ENCODE data around the gene ITGA11. TPM values are rescaled to one million over a fixed set of nuclear protein-coding genes. Genes with fewer than 3 reads are reported as not detected.

The ITGA11 gene
- total RNA-seq, 1 experiment from 2014 or later, result 0.70 TPM

DNA sequence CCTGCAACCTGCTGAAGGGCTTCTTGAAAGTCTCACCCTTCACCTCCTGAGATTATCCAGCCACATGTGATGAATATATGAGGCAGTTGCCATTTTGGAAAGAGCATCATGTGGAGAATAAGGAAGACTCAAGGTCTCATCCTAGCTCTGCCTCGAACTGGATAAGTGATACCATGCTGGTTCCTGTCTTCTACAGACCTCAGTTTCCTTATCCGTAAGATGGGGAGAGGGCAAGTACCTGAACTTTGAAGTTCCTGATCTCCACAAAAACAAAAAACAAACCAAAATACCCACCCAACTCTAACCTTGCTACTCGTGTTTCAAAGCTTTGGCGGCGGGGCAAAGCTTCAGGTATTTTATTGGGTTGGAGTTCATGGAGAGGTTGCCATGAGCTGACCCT lies 31.5 kb upstream of the ITGA11 start:
- Histone ChIP-seq H3K4me3 (no peak overlapping the region), H3K4me1 (replicated peaks; ENCODE audit: insufficient read depth) (no peaks in the 10 kb centered on the region), H3K9me2 (ENCODE audit: insufficient read depth) (no peaks in the 10 kb centered on the region), H2AFZ (no peak overlapping the region), H3F3A (ENCODE audit: insufficient read depth, low read depth) (no peaks in the 10 kb centered on the region), H3K4me2 (no peak overlapping the region), H3K9me3 (ENCODE audit: insufficient read depth, low read depth) (no peaks in the 10 kb centered on the region), H3K27me3 (ENCODE audit: insufficient read depth, low read depth) (peaks cover 13% of the 10 kb centered on the region; the same call in 1 of the 2 replicates), H3K79me2 (ENCODE audit: low read depth) (no peaks in the 10 kb centered on the region), H3K27ac (no peak overlapping the region), H3K36me3 (ENCODE audit: low read depth) (no peaks in the 10 kb centered on the region), H4K20me1 (ENCODE audit: insufficient read depth) (no peaks in the 10 kb centered on the region)
- ChIA-PET POLR2A (ENCODE audit: unreplicated experiment) (no interaction called here), CTCF (no interaction called here)
- no peak for DNase-seq
- no TSS peak for BruUV-seq (replicated peaks)
- intact Hi-C loops (cut with micrococcal nuclease; ENCODE audit: unreplicated experiment), result no loop called here
- TF ChIP-seq EZH2 (IDR thresholded peaks at IDR 0.05; ENCODE audit: low read depth) (no peak), CTCF (conservative IDR thresholded peaks at IDR 0.05) (no peak)

GRCh38 chr15:68460166-68460565 lies 28.2 kb upstream of the ITGA11 start:
- intact Hi-C loops (cut with micrococcal nuclease; ENCODE audit: unreplicated experiment), result no loop called here
- H3K79me2 ChIP-seq (ENCODE audit: low read depth), result no peaks in the 10 kb centered on the region
- H3K27me3 ChIP-seq (ENCODE audit: insufficient read depth, low read depth), result no peaks in the 10 kb centered on the region
- no peak overlapping the region for H2AFZ ChIP-seq
- H3K4me2 ChIP-seq, result no peak overlapping the region
- H3K27ac ChIP-seq, result no peak overlapping the region
- H3K36me3 ChIP-seq (ENCODE audit: low read depth), result no peaks in the 10 kb centered on the region
- H3K4me1 ChIP-seq (replicated peaks; ENCODE audit: insufficient read depth), result no peaks in the 10 kb centered on the region
- no peaks in the 10 kb centered on the region for H3F3A ChIP-seq (ENCODE audit: insufficient read depth, low read depth)
- no peak for DNase-seq
- TF ChIP-seq CTCF (conservative IDR thresholded peaks at IDR 0.05), result no peak
- TF ChIP-seq EZH2 (IDR thresholded peaks at IDR 0.05; ENCODE audit: low read depth), result no peak
- POLR2A ChIA-PET (ENCODE audit: unreplicated experiment), result no interaction called here
- no peaks in the 10 kb centered on the region for H3K9me2 ChIP-seq (ENCODE audit: insufficient read depth)
- no peak overlapping the region for H3K4me3 ChIP-seq
- H3K9me3 ChIP-seq (ENCODE audit: insufficient read depth, low read depth), result no peaks in the 10 kb centered on the region
- CTCF ChIA-PET, result no interaction called here
- H4K20me1 ChIP-seq (ENCODE audit: insufficient read depth), result no peaks in the 10 kb centered on the region
- BruUV-seq (replicated peaks), result no TSS peak

DNA sequence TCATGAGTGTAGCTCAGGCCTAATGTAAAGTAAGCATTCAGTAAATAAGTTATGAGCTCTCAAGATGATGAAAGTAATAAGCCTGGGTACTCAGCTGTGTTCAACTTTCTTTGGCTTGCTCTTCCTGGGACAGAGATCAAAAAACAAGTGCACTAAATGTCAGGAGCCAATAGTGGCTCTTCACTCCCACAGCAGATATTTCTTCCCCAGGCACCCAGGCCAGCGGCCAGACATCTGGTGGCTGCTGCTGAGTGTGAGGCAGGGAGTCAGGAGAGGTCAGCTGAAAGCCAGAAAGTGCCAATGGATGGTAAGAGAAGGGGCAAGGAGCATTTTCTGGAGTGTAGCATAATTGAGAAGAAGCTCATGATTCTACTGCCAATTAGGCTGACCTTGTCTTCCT lies 18.2 kb upstream of the ITGA11 start:
- ChIA-PET CTCF (interaction anchor here (0.5 kb wide), 1 partner anchor 95 kb away, joined by 3 read pairs; no protein-coding TSS in a partner anchor), POLR2A (ENCODE audit: unreplicated experiment) (no interaction called here)
- Histone ChIP-seq H3K4me3 (no peak overlapping the region), H3K79me2 (ENCODE audit: low read depth) (no peaks in the 10 kb centered on the region), H2AFZ (no peak overlapping the region), H3K9me3 (ENCODE audit: insufficient read depth, low read depth) (no peaks in the 10 kb centered on the region), H3K4me2 (no peak overlapping the region), H3K36me3 (ENCODE audit: low read depth) (no peaks in the 10 kb centered on the region), H3K9me2 (ENCODE audit: insufficient read depth) (no peaks in the 10 kb centered on the region), H3F3A (ENCODE audit: insufficient read depth, low read depth) (no peaks in the 10 kb centered on the region), H3K27ac (no peak overlapping the region), H3K27me3 (ENCODE audit: insufficient read depth, low read depth) (peaks cover 25% of the 10 kb centered on the region), H3K4me1 (replicated peaks; ENCODE audit: insufficient read depth) (no peaks in the 10 kb centered on the region), H4K20me1 (ENCODE audit: insufficient read depth) (no peaks in the 10 kb centered on the region)
- intact Hi-C loops (cut with micrococcal nuclease; ENCODE audit: unreplicated experiment), result no loop called here
- no peak for DNase-seq
- TF ChIP-seq CTCF (conservative IDR thresholded peaks at IDR 0.05), result no peak
- no peak for TF ChIP-seq EZH2 (IDR thresholded peaks at IDR 0.05; ENCODE audit: low read depth)
- BruUV-seq (replicated peaks), result no TSS peak

All from PC-9 (cell line).